CD4-positive, alpha-beta T cell treated with Interleukin-21 for 1 hour (primary cell): Measurements from ENCODE around the gene RPIA.
"Not testable (repeated sequence)": the region's sequence is repeated elsewhere in the genome, so short reads cannot be mapped to it uniquely, and the experiment has no call there.

Source experiments
- DNase-seq: peaks from one replicate; pipeline ENCODE4 v3.0.0-alpha.2; 2020

The RPIA gene

GRCh38 chr2:88797164-88797563 is 105.7 kb downstream of the RPIA start:
- DNase-seq, result not testable (repeated sequence)
